Measurements from ENCODE around the gene TPP1.

DNA sequence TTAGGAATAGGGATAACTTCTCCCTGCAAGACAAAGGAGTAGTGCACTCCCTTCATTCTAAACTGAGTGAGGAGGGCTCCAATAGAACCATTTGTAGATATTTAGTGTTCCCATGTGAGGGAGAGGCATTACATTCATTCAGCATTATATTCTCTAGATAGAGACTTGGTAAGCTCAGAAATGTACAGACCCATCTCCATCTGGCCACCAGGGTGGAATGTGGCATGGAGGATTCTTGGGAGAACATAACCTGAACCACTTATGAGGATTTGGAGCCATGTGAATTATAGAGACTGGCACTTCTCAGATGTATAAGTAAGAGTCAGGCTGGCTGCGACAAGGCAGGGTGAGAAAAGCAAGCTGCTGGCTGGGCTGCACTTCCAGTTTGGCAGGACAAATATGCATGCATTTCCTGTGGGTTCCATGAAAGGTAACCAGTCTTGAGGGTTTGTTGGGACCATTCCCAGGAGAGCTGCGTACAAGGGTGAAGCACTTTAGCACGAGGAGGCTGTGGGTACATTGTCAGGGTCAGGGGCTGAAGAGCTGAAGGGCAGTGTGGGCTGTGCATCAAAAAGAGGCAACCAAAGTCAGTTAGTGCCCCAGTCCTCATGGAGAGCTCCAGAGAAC is 25.0 kb downstream of the TPP1 start:
- TF ChIP-seq SMARCA4 (IDR thresholded peaks at IDR 0.05) (no peak), ZKSCAN8 (CRISPR knock-in tag; IDR thresholded peaks at IDR 0.05) (no peak), PHF8 (IDR thresholded peaks at IDR 0.05; ENCODE audit: borderline replicate concordance, low read length) (no peak), BMI1 (IDR thresholded peaks at IDR 0.05; ENCODE audit: low read length) (no peak), FIP1L1 (IDR thresholded peaks at IDR 0.05; ENCODE audit: low read depth, low read length, poor library complexity, severe bottlenecking) (no peak), RCOR1 (IDR thresholded peaks at IDR 0.05; ENCODE audit: borderline replicate concordance in 1 of 2, low read depth in 2 of 2, low read length in 2 of 2) (no peak), UBTF (IDR thresholded peaks at IDR 0.05; ENCODE audit: borderline replicate concordance in 1 of 2, low read depth in 2 of 2, low read length in 2 of 2) (no peak)
- TF ChIP-seq, protein P1, sequence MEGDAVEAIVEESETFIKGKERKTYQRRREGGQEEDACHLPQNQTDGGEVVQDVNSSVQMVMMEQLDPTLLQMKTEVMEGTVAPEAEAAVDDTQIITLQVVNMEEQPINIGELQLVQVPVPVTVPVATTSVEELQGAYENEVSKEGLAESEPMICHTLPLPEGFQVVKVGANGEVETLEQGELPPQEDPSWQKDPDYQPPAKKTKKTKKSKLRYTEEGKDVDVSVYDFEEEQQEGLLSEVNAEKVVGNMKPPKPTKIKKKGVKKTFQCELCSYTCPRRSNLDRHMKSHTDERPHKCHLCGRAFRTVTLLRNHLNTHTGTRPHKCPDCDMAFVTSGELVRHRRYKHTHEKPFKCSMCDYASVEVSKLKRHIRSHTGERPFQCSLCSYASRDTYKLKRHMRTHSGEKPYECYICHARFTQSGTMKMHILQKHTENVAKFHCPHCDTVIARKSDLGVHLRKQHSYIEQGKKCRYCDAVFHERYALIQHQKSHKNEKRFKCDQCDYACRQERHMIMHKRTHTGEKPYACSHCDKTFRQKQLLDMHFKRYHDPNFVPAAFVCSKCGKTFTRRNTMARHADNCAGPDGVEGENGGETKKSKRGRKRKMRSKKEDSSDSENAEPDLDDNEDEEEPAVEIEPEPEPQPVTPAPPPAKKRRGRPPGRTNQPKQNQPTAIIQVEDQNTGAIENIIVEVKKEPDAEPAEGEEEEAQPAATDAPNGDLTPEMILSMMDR (IDR thresholded peaks at IDR 0.05 in 2 of 3, conservative IDR thresholded peaks at IDR 0.05 in 1 of 3; ENCODE audit: insufficient read depth in 2 of 3, low read depth in 1 of 3, low read length in 3 of 3), result no peak

Data from K562 (cell line).